ENCODE results near the gene GOLT1A.
A peak's percentile ranks its signal among the peaks of the same experiment; 100 is the strongest.

Gene GOLT1A

DNA sequence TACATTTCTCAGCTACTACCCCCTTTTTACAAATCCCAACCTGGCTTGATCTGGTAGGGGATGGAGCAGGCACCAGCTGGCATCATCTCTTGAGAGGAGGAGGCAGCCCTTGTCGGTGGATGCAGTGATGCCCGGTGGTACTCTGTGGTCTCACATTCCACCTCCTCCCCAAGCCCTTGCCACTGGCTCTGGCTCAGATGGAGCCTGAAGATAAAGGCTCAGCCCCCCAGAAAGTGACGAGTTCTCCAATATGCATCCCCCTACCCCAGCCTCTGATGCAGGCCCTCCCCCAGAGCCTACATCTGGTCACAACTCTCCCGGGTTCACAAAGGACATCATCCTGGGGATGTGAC, 3.8 kb upstream of the GOLT1A start:
- no peak for DNase-seq

DNA sequence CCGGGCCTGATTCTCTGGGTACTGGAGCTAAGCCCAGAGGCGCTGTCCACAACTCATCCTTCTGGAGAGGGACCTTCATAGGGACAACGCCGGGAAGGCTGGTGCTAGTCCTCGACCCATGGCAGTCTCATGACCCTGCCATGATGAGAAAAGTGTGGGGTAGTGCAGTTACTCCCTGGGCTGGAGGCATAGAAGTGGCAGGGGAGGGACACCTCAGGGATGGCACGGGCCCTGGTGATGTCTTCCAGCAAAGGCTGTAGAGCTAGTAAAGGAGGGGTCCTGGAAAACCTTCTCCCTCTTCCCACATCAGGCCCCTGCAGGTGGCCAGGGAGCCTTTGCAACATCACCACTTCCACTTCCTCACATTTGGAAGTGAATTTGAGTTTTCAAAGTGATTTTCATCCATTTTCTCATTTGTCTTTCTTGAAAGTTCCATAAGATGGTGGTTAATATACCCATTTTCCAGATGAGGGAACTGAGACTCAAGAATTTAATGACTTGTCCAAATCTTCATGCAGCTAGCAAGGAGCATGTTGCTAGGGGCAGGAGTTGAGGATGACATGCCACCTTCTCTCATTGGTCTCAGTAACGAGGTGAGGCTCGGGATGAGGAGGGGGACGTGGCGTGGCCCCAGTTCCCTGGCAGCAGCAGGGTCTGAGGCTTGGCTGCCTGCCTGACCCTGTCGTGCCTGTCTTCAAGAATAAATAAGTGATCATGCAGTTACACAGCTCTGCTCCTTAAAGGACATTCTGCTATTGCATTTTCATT, 3.3 kb upstream of the GOLT1A start:
- DNase-seq, result no peak

DNA sequence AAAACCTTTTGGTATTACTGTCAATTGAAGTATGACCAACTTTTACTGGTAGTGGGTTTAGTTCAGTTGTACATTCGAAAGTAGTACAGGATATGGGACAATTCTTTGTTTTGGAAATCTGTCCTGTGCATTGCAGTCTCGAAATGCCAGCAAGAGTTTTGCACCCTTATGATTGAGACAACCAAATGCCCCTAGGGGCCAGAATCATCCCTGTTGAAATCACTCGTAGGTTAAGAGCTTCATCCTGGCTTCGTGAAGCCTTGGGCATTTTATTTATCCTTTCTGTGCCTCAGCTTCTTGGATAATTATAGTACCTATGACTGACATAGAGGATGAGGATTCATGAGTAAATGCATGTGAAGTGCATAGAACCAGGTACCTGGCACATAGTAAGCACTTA, 2.4 kb upstream of the GOLT1A start:
- DNase-seq, result no peak

DNA sequence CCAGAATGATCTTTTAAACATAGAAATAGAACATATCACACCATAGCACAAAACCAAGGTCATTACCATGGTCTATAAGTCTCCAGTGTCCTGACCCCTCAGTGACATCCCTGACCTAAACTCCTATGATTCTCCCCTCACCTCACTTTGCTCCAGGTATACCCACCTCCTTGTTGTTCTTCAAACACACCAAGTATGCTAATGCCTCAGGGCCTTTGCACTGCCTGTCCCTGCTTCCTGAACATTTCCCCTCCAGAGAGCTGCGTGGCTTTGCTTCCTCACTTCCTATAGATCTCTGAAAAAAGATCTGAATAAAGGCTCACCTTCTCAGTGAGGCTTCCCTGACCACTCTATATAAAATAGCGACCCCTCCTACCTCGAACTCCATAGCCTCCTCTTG, 1.1 kb downstream of the GOLT1A start:
- no peak for DNase-seq

DNA sequence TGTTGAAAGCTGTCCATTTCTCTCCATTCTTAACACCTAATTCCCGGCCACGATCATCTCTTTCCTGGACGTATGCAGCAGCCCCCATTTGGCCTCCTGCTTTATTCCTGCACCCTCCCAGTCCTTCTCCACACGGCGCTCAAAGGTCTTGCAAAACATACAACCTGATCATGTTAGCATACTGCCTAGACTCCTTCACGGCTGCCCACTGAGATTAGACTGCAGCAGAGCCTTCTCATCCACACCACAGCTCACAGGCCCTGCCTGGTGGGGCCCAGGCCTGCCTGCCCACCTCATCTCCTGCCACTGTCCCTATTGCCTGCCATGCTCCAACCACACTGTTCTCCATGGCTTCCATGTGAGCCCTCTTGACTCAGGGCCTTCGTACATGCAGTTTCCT, 2.7 kb downstream of the GOLT1A start:
- DNase-seq, result no peak

DNA sequence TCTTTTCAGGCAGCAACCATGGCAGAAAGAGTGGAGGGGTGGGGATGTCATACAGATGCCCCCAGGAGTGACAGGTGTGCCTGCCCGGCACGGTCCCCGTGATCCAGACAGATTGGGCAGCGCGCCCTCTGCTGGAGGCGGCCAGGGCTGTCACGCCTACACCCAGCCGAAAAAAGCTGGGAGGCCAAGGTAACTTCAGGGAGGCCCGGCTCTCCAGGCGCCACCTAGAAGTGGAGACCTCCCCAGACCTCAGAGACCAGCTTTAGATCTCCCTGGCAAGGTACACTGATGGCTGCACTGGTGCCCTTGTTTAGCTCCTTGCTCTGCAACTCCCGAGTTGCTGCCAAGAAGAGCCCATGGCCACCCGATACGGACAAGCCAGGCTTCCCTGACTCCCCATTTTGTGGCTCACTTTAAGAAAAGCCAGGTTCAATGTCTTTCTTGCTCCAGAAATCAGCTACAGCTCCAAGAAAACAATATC, 6.6 kb downstream of the GOLT1A start:
- peak; percentile 19 to 75 (median 62) for DNase-seq

DNA sequence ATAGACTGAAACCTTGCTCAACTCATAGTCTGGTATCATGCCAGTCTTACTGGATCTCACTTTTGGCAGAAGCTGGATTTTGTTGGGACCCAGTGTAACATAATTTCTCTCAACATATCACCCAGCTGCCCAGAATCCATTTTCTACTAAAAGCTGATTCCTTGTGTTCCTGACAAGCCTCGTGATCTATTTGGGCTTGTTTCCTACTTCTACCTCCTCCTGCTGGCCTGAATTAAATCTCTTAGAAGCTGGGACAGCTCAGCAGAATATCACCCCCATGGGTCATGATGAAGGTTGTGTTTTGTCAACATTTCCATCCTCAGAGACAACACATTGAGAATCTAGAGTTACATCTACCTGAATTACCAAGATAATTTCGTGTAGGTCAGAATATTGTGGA, 7.7 kb downstream of the GOLT1A start:
- no peak for DNase-seq

DNA sequence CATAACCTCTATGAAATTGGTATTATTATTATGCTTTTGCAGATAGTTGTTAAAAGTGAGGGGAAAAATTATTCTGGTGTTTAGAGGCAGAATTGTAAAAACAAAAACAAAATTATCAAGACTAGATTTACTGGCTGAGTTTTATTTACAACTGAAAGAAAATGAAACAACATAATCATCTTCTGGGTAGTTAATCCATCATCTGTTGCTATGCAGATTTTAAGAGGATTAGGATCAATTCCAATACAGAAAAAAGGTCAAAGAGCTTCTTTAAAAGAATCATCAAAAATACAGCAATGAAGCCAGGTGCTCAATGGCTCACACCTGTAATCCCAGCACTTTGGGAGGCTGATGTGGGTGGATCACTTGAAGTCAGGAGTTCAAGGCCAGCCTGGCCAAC, 8.3 kb downstream of the GOLT1A start:
- no peak for DNase-seq

DNA sequence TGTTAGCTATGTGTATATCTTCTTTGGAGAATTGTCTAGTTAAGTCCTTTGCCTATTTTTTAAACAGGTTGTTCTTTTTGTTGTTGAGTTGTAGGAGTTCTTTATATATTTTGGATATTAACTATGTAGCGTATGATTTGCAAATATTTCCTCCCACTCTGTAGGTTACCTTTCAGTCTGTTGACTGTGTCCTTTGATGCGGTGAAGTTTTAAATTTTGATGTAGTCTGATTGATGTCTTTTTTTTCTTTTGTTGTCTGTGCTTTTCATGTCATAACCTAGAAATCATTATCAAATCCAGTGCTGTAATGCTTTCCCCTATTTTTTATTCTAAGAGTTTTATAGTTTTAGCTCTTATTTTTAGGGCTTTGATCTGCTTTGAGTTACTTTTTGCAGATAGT, 8.8 kb downstream of the GOLT1A start:
- peak in 3 of 6 experiments; percentile 15 to 37 (median 28) for DNase-seq

DNA sequence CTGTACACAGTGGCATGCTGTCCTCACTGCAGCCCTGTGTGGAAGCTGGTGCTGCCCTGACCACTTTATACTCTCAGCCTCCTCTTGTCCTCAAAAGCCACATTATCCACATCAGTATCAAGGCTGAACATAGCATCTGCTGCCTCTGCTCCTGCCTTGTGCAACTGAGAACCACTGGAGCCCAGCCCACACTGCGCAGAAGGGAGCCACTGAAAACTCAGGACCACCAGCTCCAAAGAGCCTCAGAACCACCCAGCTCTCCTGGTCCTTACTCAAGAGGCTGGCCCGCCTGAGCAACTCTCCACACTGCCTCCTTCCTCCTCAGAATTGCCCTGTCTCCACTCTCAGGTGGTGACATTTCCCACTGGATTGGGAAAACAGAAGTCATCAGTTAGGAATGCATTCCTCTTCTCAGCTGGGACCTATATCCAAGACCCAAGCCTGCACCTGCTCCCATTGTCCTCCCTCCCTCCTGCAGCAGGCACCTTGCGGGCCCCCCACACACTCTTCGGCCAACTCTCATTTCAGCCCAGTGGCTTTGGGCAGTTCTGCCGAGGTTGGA, 10.5 kb downstream of the GOLT1A start:
- DNase-seq, result no peak

DNA sequence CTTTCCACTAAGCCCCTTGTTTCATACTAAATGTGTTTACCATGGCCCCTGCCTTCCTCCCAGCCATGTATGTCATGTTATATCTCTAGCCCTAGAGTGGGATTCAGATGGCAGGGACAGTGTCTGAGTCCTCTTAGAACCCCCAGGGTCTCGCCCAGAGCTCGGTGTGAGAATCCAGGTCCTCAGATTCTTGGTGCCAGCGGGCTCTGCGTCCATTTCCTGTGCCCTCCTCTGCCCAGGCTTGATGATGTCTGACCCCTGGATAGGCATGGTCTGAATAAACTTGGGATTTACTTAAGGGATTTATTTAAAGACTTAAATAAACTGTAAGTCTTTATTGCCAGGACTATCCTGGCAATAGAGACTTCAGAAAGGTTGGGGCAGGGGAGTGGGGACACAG, 11.3 kb downstream of the GOLT1A start:
- no peak for DNase-seq

DNA sequence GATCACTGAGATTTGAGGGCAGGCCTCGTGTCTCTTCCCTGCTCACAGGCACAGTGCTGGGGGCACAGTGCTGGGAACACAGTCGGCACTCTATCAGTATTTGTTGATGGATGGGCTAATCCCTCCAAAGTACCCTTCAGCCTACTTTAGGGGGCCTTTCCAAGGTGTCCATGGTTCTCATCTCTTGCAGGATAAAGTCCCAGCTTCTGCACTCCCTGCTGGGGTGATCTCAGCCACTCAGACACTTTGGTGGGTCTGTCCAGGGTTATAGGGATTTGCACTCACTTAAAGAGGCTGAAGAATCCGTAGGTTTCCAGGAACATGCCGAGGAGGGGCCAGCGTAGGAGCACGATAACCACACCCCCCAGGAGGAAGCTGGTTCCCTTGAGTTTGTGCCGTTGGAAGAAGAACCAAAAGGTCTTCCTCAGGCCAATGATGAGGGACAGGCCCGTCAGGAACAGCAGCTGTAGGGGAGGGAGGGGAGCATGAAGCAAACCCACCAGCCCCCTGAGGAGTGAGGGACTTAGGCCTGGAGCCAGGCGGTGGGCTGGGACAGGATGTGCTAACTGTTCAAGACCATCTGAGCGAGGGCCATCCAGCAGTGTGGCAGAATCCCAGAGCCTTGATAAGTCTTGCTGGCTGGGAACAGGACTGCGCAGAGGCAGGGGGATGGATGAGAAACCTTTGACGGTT, 12.3 kb downstream of the GOLT1A start:
- no peak for DNase-seq

DNA sequence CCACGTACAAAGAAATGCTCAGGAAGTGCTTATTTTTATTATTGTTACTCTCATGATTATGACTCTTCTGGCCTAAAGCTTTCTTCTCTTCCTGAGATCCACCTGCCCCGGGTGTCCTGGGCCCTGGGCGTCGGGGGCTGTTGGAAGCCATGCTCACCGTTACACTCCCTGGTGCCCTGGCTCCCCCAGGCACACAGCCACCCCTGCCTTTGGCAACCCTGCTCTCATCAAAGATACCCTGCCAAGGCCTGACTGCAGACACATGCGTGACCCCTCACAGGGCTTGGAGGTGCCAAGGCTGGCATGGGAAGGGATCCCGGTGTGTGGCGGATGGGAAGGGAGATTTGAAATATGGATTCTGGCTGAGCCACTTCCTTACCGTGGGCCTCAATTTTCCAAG, 14.2 kb downstream of the GOLT1A start:
- no peak for DNase-seq

DNA sequence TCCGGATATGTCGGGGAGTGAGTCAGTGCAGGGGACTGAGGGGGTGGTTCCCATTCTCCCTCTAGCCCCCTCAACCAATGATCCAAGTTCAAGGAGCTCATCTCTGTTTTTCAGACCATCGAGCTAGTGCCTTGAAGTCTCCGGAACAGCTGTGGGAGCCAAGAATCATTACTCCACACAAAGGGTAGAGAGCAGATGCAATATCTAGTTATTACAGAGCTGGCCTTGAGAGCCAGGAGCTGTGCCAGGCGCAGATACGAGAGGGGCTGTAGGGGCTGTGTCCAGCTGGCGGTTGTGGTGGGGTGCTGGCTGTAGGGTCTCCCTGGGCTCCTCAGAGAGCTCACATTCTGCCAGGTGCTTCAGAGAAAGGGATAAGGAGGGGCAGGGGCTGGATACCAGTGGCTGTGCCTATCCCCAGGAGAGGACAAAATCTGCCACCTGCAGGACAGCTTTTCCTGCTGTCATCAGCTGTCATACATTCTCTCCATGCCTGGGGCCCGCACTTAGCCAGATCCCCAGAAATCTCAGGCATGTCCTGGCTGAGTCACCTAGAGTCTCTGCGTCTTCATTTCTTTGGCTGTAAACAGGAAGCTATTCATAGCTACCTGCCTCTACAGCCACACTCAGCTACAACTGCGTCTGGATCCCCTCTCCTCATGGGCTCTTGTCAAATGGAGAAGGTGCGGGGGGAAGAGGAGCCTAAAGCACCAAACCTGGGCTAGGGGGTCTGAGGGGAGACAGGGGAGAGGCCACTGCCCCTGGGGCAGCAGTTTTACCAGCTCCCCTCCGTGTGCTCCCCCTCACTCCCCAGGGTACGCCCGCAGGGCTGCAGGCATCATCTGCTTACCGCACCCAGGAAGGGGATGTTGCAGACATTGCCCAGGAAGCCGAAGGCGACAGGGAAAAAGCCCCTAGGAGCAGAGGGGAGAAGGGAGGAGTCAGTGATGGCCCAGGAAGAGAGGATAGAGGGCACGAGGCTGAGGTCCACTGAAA, 15.1 kb downstream of the GOLT1A start:
- no peak for DNase-seq

DNA sequence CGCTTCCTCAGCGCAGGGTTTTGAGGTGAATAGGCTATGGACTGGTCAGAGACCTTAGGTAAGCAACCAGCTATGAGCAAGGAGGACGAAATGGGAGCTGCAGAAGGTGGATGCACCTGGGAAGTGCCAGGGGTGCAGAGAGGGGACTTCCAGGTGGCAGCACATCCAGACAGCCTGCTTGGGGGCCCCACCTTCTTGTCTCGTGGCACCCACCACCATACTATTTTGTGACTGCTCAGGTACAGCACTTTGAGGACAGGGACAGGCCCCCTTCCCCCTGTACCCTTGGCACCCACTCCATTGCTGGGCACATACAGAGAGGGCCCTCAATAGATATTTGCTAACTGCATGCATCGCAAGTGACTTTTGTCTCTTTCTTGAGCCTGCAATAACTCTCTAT, 16.7 kb downstream of the GOLT1A start:
- DNase-seq, result no peak

DNA sequence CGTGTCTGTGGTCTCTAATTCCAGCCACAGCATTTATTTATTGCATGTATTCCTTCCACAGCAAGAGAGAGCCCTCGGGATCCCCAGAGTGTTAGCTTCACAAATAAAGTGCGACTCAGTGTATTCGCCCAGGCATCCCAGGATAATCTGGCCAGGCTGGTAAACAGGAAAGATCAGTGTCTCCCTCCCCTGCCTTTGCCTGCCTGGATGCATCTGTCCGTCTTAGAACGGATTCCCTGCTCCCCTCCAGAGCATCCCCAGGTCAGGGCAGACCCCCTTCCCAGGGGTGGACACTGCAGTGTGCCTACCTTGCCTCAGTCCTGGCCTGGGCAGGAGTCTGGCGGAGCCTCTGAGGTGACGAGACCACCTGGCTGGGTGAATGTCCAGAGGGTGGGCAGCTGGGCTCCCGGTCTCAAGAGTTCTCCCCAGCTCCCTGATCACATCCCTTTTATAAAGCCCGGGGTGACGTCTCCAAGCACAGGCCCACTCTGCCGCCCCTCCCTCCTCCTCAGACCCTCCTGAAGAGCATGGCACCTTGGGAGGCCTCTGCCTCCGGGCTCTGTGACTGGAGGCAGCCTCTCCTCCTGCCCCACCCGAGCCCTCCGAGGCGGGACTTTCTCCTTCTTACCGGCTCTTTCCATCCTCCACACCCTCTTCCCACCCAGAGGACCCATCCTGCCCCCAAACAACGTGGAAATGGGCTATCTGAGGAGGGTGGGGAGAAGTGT, 17.6 kb downstream of the GOLT1A start, which contains the start of gene KISS1:
Gene KISS1, minus strand, starts transcription at position 424 of the 728 bp plus-strand sequence. CDS start 3,615 bp downstream, outside the sequence.
- no peak for DNase-seq

DNA sequence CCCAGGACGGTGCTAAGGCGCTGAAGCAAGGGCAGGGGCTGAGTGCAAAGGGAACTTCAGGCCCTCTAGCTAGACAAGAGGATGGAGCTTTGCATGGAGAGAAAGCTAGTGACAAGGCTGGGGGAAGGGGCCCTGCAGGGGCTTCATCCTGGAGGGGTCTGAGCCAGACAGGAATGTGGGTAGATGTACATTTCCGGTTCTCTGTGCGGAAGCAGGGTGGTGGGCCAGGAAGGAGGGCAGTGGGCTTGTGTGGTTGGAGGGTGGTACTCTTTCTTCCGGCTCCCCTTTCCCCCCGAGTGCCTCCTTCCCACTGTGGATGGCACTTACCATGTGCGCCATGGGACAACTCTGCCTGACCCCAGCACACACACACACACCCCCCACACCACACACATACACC, 19.0 kb downstream of the GOLT1A start:
- DNase-seq, result no peak

DNA sequence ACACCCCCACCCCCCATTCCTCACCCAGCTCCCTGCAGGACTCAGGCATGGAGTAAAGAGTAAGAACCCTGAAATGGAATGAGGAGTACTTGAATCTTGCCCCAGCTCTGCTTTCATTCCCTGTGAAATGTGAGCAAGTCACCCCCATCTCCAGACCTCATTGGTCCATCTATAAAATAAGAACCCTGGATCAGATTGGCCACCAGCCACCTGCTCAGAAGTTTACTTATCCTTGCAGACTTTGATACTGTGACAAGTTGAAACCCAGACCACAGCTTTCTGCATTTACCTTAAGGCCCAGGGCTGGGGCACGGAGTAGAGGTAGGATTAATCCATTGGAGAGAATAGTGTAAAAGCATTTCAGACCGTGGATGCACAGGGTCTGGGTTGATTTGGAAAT, 19.7 kb downstream of the GOLT1A start:
- DNase-seq, result no peak

DNA sequence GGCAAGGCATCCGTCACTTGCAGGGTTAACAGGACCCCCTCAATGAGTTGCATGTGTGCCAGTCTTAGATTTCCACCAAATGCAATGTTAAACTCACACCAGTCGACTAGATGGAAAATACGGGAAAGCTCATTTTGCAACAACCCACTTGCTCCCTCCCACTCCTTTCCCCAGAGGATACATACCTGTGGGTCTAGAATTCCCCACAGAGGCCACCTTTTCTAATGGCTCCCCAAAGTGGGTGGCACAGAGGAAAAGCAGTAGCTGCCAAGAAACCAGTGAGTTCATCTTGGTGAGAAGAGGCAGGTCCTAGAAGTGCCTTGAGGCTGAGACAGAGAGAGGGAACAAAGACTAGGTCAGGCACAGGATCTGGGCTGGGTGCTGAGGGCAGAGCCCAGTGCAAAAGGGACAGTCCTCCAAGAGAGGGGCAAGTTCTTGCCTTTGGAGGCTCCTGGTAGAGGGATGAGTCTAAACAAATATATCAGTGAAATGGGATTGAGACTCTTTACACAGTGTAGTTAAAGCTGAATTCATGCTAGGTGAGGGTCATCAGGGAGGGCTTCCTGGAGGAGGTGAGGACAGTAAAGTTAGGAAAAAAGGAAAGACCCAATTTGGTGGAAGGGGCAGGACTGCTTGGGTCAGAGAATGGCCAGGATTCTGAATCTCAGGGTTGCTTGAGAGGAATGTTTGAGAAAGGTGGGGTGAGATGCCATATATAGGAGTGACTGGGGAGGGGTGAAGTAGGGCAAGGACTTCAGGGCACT, 21.0 kb downstream of the GOLT1A start:
- no peak for DNase-seq

DNA sequence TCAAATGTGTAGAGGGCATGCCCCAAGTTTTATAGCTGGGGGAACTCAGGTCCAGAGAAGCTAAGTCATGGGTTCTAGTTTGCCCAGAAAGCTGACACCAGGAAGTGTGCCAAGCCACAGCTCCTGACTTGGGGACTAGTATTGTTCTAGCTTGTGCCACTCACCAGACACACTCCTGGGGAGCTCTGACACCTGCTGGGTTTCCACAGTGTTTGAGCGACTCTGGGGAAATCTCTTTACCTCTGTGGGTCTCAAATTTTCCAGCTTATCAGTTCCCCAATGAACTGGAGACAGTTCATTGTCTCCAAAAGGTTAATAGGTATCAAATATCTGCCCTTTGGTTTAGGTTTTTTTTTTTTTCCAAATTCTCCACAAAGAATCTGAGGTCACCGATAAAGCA, 21.7 kb downstream of the GOLT1A start:
- no peak for DNase-seq

DNA sequence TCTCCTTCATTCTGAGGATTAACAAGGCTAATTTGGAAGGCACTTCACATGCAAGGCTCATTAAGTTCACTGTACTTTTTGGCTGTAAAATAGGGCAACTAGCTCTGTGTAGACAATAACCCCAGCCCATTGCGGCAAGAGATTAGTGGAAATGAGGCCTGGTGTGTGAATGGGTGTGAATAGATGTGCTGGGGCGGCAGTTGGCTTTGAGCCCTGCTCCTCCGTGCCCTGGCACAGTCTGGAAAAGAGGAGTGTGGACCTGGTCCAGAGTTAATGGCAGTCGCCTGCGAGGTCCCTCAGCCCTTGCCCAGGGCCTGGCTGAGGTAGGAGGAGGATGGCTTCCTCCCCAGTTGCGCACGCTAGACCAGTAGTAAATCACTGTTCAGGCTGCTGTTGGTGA, 22.3 kb downstream of the GOLT1A start:
- DNase-seq, result no peak

Measured in stimulated activated naive CD4-positive, alpha-beta T cell (primary cell).